ENCODE data around the gene DNM3.
A peak's percentile ranks its signal among the peaks of the same experiment; 100 is the strongest.

DNM3 gene

DNA sequence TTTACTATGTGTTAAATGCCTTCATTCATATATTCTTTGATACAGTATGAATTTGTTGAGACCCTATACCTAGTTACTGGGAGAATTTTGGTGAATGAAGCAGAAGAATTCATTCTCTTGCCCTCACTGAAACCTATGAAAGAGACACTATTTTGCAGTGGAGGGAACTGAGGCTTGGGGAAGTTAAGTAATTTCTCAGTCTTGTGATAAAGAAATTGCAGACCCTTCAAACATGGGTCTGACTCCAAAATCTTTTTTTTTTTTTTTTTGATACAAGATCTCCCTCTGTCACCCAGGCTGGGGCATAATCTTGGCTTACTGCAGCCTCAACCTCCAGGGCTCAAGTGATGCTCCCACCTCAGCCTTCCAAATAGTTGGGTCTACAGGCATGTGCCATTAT, 132.1 kb downstream of the DNM3 start:
- no peak for DNase-seq (ENCODE audit: low spot score)
- Histone ChIP-seq H3K4me3 (no peak overlapping the region), H3K27ac (no peak overlapping the region)
- TF ChIP-seq, protein P1, sequence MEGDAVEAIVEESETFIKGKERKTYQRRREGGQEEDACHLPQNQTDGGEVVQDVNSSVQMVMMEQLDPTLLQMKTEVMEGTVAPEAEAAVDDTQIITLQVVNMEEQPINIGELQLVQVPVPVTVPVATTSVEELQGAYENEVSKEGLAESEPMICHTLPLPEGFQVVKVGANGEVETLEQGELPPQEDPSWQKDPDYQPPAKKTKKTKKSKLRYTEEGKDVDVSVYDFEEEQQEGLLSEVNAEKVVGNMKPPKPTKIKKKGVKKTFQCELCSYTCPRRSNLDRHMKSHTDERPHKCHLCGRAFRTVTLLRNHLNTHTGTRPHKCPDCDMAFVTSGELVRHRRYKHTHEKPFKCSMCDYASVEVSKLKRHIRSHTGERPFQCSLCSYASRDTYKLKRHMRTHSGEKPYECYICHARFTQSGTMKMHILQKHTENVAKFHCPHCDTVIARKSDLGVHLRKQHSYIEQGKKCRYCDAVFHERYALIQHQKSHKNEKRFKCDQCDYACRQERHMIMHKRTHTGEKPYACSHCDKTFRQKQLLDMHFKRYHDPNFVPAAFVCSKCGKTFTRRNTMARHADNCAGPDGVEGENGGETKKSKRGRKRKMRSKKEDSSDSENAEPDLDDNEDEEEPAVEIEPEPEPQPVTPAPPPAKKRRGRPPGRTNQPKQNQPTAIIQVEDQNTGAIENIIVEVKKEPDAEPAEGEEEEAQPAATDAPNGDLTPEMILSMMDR (IDR thresholded peaks at IDR 0.05), result no peak

DNA sequence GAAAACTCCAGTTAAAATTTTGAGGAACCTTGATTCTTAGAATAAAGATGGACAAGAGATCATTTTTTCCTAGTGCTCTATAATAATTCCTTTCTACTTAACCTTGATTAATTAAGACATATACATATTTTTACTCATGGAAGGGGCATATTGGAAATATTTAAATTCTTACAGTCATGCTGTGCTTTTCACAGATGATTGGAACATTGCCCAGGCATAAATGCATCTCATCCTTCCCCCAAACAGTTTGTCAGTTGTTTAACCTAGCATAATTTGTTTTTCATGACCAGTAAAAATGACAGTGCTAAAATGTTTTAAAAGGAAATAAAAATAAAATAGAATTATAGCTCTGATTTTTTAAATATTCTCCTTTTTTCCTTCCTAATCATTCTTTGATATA, 140.0 kb downstream of the DNM3 start:
- Histone ChIP-seq H3K27ac (no peak overlapping the region), H3K4me3 (no peak overlapping the region)
- no peak for DNase-seq (ENCODE audit: low spot score)
- TF ChIP-seq, protein P1 (IDR thresholded peaks at IDR 0.05), result no peak

DNA sequence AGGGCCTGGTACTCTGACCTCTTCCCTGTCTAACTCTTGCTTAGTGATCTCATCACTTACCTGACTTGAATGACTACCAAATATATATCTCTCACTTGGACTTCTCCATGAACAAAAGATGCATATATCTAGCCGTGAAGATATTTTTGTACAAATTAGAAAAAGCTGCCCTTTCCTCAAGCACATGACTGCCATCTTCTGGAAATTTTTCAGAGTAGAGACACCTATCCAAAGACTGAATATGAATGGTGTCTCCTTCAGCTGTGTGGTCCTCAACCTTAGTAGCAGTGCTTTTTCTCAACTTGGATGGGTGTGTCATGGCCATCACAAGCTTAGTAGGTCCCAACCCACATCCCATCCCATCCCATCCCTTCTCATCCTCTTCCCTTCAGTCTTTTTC, 142.3 kb downstream of the DNM3 start:
- no peak overlapping the region for H3K27ac ChIP-seq
- TF ChIP-seq, protein P1 (IDR thresholded peaks at IDR 0.05), result no peak
- H3K4me3 ChIP-seq, result no peak overlapping the region
- DNase-seq (ENCODE audit: low spot score), result no peak

DNA sequence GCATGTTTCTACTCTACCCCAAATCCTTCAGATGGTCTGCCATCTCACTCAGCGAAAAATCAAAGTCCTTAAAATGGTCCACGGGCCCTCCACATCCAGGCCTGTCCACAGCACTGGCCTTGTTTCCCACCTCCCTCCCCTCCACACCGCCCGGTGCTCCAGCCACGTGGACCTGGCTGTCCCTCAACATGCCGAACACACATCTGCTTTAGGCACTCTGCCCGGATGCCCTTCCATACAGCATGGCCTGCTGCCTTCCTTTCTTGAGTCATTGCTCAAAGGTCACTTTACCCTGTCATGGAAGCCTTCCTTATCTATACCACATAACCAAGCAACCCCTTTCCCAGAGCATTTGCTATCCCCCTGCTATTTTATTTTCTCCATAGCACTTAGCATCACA, 143.0 kb downstream of the DNM3 start:
- H3K4me3 ChIP-seq, result no peak overlapping the region
- TF ChIP-seq, protein P1 (IDR thresholded peaks at IDR 0.05), result no peak
- no peak overlapping the region for H3K27ac ChIP-seq
- DNase-seq (ENCODE audit: low spot score), result no peak

DNA sequence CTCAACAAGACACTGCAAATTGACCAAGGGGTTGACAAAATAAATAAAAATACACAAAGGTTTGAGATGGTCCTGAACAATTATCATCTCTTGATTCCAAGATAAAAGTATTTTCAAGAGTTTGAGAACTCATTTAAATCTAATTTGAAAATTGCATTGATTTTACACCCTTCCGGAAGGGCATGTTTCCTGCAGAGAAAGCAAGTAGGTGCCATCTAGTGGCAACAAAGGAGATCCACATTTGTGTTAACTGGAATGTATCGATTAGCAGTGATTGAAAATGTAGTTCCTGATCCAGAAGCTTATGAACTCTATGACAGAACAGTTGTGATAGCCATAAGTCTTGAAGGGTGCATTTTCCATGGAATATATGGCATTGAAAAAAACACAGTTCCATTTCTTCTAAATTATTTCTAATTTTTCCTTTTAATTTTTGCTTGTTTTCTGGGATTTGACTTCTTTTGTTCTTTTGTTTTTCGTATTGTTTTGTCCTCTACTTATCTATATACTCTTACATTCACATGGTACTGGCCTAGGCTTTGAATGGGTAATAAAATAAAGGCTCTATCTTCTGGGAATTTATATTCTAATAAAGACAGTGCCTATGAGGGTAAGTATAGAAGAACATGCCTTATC, 143.7 kb downstream of the DNM3 start:
- TF ChIP-seq, protein P1 (IDR thresholded peaks at IDR 0.05), result peak; percentile 27
- no peak overlapping the region for H3K27ac ChIP-seq
- no peak for DNase-seq (ENCODE audit: low spot score)
- no peak overlapping the region for H3K4me3 ChIP-seq

DNA sequence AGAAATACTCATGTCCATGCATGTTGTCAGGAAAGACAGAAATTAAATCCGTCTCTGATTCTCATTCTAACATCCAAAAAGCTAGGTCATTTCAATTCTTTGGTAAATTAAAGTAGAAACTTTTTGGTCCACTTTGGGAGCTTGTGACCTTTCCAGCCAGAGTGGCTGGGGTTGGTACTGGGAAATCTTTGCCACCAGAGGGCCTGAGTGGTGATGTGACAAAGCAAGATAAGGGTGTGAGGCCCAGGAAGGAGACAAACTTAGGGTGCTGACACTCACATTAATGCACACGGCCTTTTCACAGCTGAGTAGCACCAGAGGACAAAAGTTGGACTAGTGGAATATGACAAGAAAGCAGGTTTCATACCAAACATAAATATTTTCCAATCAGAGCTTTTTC, 144.3 kb downstream of the DNM3 start:
- no peak for DNase-seq (ENCODE audit: low spot score)
- TF ChIP-seq, protein P1 (IDR thresholded peaks at IDR 0.05), result no peak

DNA sequence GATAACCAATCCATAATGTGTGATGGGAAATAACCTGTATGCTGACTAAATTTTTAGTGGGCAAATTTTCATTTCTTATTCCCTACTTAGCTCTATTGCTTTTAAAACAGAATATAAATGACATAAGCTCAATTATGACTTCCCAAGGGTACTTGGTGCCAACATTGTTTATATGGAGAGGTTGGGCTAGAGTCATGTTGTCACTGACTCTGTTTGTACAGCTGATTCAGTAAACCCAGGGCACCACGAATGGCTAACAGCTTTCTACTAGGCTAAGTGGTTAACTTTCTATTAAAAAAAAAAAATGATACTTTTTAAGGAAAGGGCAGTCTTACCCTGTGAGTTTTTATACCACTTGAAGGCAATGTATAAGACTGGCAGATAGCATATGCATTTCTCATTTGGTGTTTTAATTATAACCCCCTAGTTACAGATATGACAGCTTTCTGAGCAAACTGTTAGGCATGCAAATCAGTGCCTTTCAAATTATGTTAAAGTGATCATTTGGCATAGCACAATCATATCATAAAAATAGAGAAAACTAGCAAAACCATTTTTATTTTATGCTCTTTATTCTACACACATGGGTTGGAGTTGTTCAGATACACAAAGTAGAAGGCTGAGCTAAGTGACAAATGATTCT, 147.1 kb downstream of the DNM3 start:
- Histone ChIP-seq H3K4me3 (no peak overlapping the region), H3K27ac (no peak overlapping the region)
- DNase-seq (ENCODE audit: low spot score), result no peak
- TF ChIP-seq, protein P1 (IDR thresholded peaks at IDR 0.05), result no peak

More for the DNA sequence above, 144.3 kb downstream of the DNM3 start:
- H3K4me3 ChIP-seq, result no peak overlapping the region
- H3K27ac ChIP-seq, result no peak overlapping the region

All from coronary artery (tissue), 2 donors.